ENCODE data around the gene CDH8. TPM values are rescaled to one million over a fixed set of nuclear protein-coding genes. Genes with fewer than 3 reads are reported as not detected.
"Not testable (repeated sequence)": the region's sequence is repeated elsewhere in the genome, so short reads cannot be mapped to it uniquely, and the experiment has no call there.

Gene CDH8
- total RNA-seq, 1 experiment from 2014 or later: 1.6 TPM

DNA sequence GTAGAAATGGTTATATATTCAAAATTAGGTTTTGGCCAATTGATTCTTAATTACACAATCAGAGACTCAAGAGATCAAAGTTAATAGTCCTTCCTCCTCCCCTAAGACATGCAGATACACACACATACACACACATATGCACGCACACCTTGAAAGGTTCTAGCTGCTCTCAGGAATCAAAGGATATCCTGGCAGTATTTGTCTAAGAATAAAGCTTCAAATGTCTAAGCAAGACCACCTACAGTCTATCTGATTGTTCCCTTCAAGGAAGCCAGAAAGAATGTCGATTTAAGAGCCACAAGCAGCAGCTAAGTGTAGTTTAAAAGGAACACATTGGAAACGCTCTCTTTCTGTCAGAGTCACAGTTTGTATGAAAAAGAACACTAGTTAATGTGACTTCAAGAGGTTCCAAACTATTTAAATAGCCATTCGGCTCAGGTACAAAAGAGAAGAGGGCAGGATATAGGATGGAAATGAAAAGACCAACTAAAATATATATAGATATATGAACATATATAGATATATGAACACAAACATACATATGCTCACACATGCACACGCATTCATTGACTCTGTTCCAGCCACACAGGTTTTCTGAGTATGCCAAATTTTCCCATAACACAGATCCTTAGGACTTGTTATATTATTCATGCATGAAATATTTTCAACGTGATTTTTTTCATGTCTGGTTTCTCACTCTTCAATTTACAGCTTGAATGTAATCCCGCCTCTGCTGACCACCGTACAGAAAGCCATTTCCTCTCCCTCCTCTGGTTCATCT lies 79.0 kb downstream of the CDH8 start:
- DNase-seq (ENCODE audit: low read depth, low spot score): no peak
- in situ Hi-C loops (cut with HindIII; ENCODE audit: low pct_unique_long_range_greater_than_20kb, low sequenced_read_pairs): no loop called here

DNA sequence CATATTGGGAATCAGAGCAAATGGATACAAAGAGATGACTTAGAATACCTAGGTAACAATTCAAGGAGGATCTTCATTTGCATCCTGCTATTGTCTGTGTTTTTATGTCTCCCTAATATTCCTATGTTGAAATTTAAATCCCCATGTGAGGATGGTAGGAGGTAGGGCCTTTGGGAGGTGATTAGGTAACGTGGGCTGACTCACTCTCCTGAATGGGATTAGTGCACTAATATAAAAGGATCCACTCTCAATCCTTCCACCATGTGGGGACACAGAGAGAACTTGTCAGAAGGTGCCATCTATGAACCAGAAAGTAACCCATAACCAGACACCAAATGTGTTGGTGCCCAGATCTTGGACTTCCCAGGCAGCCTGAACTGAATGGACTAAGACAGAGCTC lies 83.4 kb downstream of the CDH8 start:
- in situ Hi-C loops (cut with HindIII; ENCODE audit: low pct_unique_long_range_greater_than_20kb, low sequenced_read_pairs): no loop called here
- DNase-seq (ENCODE audit: low read depth, low spot score): no peak

DNA sequence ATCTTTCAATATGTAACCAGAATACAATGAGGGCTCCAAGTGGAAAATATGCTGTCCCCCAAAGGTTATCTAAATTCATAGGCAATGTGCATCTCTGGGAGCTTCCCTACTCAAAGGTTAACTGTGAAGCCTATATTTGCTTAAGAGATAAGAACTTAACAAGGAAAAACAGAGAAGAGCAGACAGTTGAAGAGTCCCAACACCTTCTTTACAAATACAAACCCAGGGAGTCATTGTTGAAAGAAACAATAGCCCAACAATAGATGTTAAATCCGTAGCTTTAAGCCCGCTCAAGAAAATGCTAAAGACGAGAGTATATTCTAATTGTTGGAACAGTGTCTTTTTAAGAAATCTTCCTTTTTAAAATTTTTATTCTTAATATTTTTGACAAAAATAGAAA lies 87.8 kb downstream of the CDH8 start:
- in situ Hi-C loops (cut with HindIII; ENCODE audit: low pct_unique_long_range_greater_than_20kb, low sequenced_read_pairs): no loop called here
- DNase-seq (ENCODE audit: low read depth, low spot score): no peak

DNA sequence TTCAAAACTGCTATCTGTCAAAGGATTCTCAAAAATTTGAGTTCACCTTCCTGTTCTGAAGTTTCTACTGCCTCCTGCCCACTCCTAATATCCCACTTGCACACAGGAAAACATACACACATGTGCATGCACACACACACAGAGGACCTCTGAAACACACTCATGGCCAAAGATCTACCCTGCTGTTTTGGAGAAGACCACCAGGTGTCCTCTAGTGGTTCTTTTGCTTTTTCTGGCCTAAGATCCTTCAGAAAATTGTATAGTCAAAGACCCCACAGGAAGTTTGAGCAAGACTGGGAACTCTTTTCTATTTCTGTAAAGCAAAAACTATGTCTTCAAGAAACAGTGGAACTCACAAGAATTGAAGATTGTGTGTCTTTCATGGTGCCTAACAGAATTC lies 90.2 kb downstream of the CDH8 start:
- DNase-seq (ENCODE audit: low read depth, low spot score): no peak
- in situ Hi-C loops (cut with HindIII; ENCODE audit: low pct_unique_long_range_greater_than_20kb, low sequenced_read_pairs): no loop called here

DNA sequence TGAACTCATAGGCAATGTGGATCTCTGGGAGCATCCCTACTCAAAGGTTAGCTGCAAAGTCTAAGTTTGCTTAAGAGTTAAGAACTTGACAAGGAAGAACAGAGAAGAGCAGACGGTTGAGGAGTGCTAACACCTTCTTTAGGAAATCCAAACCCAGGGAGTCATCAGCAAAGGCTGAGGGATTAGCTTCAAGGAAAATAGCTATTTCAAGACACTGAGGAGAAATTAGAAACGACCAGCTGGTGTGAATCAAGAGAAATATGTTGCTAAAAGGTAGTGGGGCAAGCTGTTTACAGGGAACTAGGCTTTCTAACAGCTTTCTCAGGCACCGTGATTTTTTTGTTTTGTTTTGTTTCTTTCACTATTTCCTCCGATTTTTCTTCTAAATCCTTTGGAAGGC lies 90.7 kb downstream of the CDH8 start:
- in situ Hi-C loops (cut with HindIII; ENCODE audit: low pct_unique_long_range_greater_than_20kb, low sequenced_read_pairs): no loop called here

GRCh38 chr16:61944004-61944403 lies 92.2 kb downstream of the CDH8 start:
- DNase-seq (ENCODE audit: low read depth, low spot score): no peak
- in situ Hi-C loops (cut with HindIII; ENCODE audit: low pct_unique_long_range_greater_than_20kb, low sequenced_read_pairs): no loop called here

More for the DNA sequence above, 90.7 kb downstream of the CDH8 start:
- no peak for DNase-seq (ENCODE audit: low read depth, low spot score)

- no peak for DNase-seq (ENCODE audit: low read depth, low spot score)
- in situ Hi-C loops (cut with HindIII; ENCODE audit: low pct_unique_long_range_greater_than_20kb, low sequenced_read_pairs): no loop called here
Measured at GRCh38 chr16:61940611-61941010, 95.6 kb downstream of the CDH8 start.

GRCh38 chr16:61937646-61938045 lies 98.6 kb downstream of the CDH8 start:
- in situ Hi-C loops (cut with HindIII; ENCODE audit: low pct_unique_long_range_greater_than_20kb, low sequenced_read_pairs): no loop called here
- DNase-seq (ENCODE audit: low read depth, low spot score): no peak

GRCh38 chr16:61936522-61936921 lies 99.7 kb downstream of the CDH8 start:
- DNase-seq (ENCODE audit: low read depth, low spot score): peak; percentile 32
- in situ Hi-C loops (cut with HindIII; ENCODE audit: low pct_unique_long_range_greater_than_20kb, low sequenced_read_pairs): no loop called here

- in situ Hi-C loops (cut with HindIII; ENCODE audit: low pct_unique_long_range_greater_than_20kb, low sequenced_read_pairs): no loop called here
- DNase-seq (ENCODE audit: low read depth, low spot score): no peak
Measured at GRCh38 chr16:61934601-61935000, 101.6 kb downstream of the CDH8 start.

- peak; percentile 14 for DNase-seq (ENCODE audit: low read depth, low spot score)
- in situ Hi-C loops (cut with HindIII; ENCODE audit: low pct_unique_long_range_greater_than_20kb, low sequenced_read_pairs): no loop called here
Measured at GRCh38 chr16:61929776-61930175, 106.5 kb downstream of the CDH8 start.

DNA sequence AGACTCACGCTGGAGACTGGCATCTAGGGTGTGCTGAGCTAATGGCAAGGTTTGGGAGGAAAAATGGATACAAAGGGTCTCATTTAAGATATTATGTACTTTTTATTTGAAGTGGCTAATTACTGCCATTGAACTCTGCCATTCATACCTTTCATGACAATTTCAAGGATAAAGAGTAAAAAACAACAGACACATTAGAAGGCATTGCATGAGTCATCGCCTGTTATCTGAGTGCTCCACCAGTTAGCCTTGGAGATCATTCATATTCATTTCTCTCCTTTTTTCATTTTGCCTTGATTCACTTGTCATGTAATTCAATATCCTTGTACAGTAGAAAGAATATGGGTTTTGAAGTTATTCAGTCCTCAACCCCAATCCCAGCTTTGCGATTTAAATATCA lies 109.5 kb downstream of the CDH8 start:
- in situ Hi-C loops (cut with HindIII; ENCODE audit: low pct_unique_long_range_greater_than_20kb, low sequenced_read_pairs): no loop called here
- DNase-seq (ENCODE audit: low read depth, low spot score): no peak

GRCh38 chr16:61923629-61924028 lies 112.6 kb downstream of the CDH8 start:
- in situ Hi-C loops (cut with HindIII; ENCODE audit: low pct_unique_long_range_greater_than_20kb, low sequenced_read_pairs): no loop called here
- DNase-seq (ENCODE audit: low read depth, low spot score): no peak

DNA sequence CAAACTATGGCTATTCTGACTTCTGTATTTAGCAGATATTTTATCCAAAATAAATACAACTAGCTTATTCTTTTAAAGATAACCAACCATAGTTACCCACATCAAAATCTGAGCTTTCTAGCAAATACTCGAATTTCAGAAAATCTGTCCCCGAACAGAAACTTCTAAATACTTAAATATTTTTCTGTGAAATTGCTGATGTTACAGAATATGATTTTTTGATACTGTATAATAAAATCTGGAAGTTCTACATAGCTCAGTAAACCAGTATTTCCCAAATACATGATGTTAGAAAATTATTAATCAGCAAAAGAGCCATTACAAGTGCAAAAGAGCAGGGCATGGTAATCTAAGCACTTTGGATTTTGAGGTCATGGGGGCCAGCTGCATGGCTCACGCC lies 114.9 kb downstream of the CDH8 start:
- in situ Hi-C loops (cut with HindIII; ENCODE audit: low pct_unique_long_range_greater_than_20kb, low sequenced_read_pairs): no loop called here
- DNase-seq (ENCODE audit: low read depth, low spot score): no peak

DNA sequence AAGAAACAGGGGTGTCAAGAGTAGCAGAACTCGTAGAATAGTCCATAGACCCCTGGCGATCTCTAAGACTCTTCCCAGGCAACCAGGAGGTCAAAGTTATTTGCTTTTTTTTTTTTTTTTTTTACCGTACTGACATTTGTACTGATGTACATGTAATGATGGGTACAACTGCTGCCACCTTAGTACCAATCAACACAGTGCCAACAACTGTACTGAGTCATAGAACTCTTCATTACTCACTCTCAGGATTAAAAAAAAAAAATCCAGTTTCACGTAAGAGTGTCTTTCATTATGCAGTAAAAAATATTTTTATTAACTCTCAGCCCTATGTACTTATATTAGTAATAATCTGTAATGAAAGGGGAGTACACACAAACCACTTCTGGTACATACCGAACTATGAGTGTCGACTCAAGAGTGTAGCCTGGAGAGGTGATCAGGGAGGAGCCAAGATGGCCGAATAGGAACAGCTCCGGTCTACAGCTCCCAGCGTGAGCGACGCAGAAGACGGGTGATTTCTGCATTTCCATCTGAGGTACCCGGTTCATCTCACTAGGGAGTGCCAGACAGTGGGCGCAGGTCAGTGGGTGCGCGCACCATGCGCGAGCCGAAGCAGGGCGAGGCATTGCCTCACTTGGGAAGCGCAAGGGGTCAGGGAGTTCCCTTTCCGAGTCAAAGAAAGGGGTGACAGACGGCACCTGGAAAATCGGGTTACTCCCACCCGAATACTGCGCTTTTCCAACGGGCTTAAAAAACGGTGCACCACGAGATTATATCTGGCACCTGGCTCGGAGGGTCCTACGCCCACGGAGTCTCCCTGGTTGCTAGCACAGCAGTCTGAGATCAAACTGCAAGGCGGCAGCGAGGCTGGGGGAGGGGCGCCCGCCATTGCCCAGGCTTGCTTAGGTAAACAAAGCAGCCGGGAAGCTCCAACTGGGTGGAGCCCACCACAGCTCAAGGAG lies 118.1 kb downstream of the CDH8 start:
- peak; percentile 17 for DNase-seq (ENCODE audit: low read depth, low spot score)
- in situ Hi-C loops (cut with HindIII; ENCODE audit: low pct_unique_long_range_greater_than_20kb, low sequenced_read_pairs): not testable (repeated sequence)

DNA sequence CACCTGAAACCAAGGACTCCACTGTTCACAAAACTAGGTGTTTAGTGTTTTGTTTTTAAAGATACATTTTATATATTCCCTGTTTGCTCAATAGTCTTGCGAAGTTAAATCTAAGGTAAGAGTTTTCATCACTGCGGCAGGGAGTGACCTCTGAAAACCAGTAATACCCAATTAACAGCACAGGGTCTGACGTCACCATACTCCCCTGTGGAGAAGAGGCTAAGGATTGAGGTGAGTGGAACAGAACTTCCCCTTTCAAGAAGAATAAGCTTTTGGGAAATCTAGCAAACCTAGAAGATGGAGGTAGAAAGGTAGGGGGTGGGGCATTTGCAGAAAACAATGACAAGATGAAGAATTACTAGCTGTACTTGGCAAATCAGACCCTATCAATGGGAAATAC lies 120.7 kb downstream of the CDH8 start:
- in situ Hi-C loops (cut with HindIII; ENCODE audit: low pct_unique_long_range_greater_than_20kb, low sequenced_read_pairs): no loop called here
- DNase-seq (ENCODE audit: low read depth, low spot score): no peak

DNA sequence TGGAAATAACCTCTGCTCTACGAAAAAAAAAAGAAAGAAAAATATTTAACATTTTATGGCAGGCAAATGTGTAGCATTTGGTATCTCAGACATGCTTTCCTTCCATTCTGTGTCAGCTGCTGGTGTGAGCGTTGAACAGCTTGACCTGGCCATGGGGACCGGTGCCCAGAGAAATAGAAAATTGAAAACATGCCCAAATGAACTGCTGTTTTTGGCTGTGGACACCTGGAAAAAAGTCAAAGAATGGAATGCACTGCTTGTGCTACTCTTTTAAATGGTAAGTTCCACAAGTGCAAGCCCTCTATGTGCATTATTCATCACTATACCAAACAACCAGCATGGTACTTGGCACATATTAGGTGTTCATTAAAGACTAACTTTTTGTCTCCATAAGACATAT lies 127.2 kb downstream of the CDH8 start:
- no peak for DNase-seq (ENCODE audit: low read depth, low spot score)
- in situ Hi-C loops (cut with HindIII; ENCODE audit: low pct_unique_long_range_greater_than_20kb, low sequenced_read_pairs): no loop called here

DNA sequence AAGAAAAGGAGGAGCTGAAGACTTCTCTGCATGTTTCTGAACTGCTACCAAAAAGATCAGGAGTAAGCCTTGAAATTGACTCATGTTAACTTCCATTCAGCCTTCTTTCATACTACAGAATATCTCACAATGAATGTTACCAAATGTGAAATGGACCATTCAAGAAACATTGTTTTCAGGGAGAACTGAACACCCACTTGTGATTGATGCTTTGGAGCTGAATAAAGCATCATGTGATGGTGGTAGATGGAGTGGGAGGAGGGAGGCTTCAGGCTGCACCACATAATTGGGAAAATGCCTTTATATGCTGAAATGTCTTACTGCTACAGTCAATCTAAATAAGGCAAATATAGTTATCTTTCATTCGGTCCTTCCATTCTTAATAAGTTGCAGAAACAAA lies 127.8 kb downstream of the CDH8 start:
- in situ Hi-C loops (cut with HindIII; ENCODE audit: low pct_unique_long_range_greater_than_20kb, low sequenced_read_pairs): no loop called here
- no peak for DNase-seq (ENCODE audit: low read depth, low spot score)

DNA sequence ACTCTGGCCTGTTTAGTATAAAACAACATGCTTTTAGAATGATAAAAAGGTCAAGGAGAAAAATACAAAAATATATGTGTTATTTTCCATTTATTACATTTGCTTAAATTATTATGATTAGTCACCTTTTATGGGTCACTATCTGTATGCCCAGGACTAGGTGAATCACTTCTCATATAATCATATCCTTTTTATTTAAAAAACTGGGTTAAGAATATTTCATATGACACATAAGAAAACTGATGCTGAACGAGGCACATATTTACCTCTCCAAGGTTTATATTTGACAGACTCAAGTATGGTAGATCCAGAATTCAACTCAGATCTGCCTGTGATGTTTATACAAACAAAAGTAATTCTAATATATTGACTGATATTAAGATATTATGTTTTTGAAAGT lies 134.5 kb downstream of the CDH8 start:
- no peak for DNase-seq (ENCODE audit: low read depth, low spot score)
- in situ Hi-C loops (cut with HindIII; ENCODE audit: low pct_unique_long_range_greater_than_20kb, low sequenced_read_pairs): no loop called here

All from SK-MEL-5 (cell line).